Mesodermal cell (in vitro differentiated cells): ENCODE data around the gene AKR1A1.

Source experiments
- H3K27ac ChIP-seq: 2 replicates; pipeline ENCODE4 v1.7.0; 2013; ENCODE audit warnings: mild to moderate bottlenecking, low read depth, low read length, moderate library complexity; ENCODE audit not compliant: severe bottlenecking
- H3K36me3 ChIP-seq: 2 replicates; pipeline ENCODE4 v1.7.1; 2013; ENCODE audit warnings: mild to moderate bottlenecking, low read length, moderate library complexity; ENCODE audit not compliant: control insufficient read depth, insufficient read depth
- H3K4me1 ChIP-seq: one replicate; pipeline ENCODE4 v1.7.1; 2013; ENCODE audit warnings: mild to moderate bottlenecking, low read length; ENCODE audit not compliant: insufficient read depth, control insufficient read depth, poor library complexity, severe bottlenecking
- H3K4me3 ChIP-seq: 2 replicates; pipeline ENCODE4 v1.7.0; 2013; ENCODE audit warnings: low read length, control low read depth, mild to moderate bottlenecking; ENCODE audit not compliant: insufficient read depth, poor library complexity, severe bottlenecking; ENCODE audit errors: extremely low read depth
- H3K9me3 ChIP-seq: 2 replicates; pipeline ENCODE4 v1.7.1; 2013; ENCODE audit warnings: mild to moderate bottlenecking, low read length, moderate library complexity; ENCODE audit not compliant: control insufficient read depth
- WGBS, 2 experiments: methylation state at CpG; one replicate each; pipeline ENCODE4 v1.1.5; 2013; ENCODE audit warnings: missing lambda C conversion rate in 2 of 2; ENCODE audit not compliant: insufficient coverage in 2 of 2; 5-methylcytosine and 5-hydroxymethylcytosine counted together

The AKR1A1 gene

DNA sequence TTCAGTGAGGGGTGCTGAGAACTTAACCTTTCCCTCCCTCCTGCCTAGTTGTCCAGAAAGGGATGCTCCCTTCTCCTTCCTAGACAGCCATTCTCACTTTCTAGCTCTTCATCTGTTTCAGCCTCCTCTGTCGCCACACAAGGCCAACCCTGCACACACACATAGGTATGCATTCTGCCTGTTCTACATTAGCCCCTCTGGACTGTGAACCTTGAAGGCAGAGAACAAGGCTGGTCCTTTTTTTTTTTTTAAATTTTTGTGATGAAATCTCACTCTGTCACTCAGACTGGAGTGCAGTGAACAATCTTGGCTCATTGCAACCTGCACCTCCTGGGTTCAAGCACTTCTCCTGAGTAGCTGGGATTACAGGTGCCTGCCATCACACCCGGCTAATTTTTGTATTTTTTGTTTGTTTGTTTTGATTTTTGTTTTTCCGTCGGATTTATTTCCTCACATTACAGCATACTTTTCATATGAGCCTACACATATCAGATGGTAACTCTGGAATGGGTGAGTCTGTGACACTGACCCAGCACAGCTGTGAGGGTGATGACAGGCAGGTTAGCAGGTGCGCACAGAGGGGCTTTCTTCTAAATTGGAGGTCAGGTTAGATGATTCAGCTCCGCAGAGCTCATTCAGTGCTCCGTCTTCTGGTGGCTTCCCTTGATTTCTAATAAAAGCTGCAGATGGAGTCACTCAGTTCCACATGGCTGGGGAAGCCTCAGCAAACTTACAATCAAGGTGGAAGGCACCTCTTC is 4.9 kb upstream of the AKR1A1 start:
- no peaks in the 10 kb centered on the region for H3K36me3 ChIP-seq
- 92 to 100% methylated on average over 4 of the region's 7 CpGs for WGBS, 2 experiments
- no peaks in the 10 kb centered on the region for H3K4me1 ChIP-seq
- no peak overlapping the region for H3K4me3 ChIP-seq
- no peak overlapping the region for H3K27ac ChIP-seq
- no peaks in the 10 kb centered on the region for H3K9me3 ChIP-seq

GRCh38 chr1:45551684-45552083 is 1.1 kb downstream of the AKR1A1 start:
- 0 to 40% methylated on average over 1 to 2 of the region's 3 CpGs for WGBS, 2 experiments
- H3K36me3 ChIP-seq = peaks cover 42% of the 10 kb centered on the region
- H3K9me3 ChIP-seq = no peaks in the 10 kb centered on the region
- peaks cover 5% of the 10 kb centered on the region for H3K4me1 ChIP-seq
- H3K4me3 ChIP-seq = peak overlapping the region; percentile 68
- H3K27ac ChIP-seq = no peak overlapping the region

DNA sequence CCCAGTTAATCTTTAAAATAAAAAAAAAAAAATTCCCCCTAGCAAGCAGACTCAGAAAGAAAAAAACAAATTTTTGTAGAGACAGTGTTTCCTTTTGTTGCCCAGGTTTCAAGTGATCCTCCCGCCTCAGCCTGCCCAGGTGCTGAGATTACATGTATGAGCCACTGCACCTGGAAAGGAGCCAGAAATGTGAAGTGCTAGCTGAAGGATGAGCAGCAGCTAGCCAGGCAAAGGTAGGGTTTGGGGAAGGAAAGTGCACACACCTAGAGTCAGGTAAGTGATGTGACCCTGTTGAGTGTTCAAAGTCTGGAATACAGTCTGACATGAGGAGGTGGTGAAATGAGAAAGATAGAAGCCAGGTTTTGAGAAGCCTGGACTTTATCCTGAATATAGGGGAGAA is 1.7 kb downstream of the AKR1A1 start:
- peaks cover 5% of the 10 kb centered on the region for H3K4me1 ChIP-seq
- WGBS, 2 experiments = 91 to 100% methylated on average over 1 of the region's 1 CpG
- H3K36me3 ChIP-seq = peaks cover 43% of the 10 kb centered on the region
- H3K27ac ChIP-seq = no peak overlapping the region
- H3K4me3 ChIP-seq = no peak overlapping the region
- no peaks in the 10 kb centered on the region for H3K9me3 ChIP-seq

GRCh38 chr1:45554198-45554597 is 3.6 kb downstream of the AKR1A1 start:
- Histone ChIP-seq H3K4me1 (peaks cover 5% of the 10 kb centered on the region), H3K9me3 (no peaks in the 10 kb centered on the region), H3K36me3 (peaks cover 57% of the 10 kb centered on the region), H3K4me3 (no peak overlapping the region), H3K27ac (no peak overlapping the region)
- 88 to 98% methylated on average over 3 to 5 of the region's 6 CpGs for WGBS, 2 experiments

DNA sequence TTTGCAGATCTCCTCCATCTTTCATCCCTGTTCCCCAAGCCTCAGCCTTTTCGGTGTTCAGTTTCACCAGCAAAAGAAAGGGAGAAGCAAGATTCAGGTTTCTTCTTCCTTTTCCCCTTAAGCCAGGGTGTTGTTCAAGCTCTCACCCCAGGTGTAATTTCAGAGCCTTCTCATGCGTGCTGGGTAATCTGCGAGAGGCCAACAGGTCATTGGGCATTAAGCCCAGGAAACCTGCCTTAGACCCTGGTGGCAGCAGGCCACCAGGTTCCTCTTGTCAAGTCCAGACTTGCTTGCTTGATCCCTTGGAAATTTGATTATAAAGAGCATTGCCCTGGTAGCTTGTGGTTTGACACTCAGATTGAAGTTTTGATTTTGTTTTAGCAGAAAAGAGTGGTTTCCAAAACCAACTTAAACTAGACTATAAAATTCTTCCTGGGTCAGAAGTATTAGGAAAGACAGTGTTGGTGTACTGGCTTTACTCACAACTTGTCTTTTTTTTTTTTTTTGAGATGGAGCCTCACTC is 6.9 kb downstream of the AKR1A1 start:
- no peak overlapping the region for H3K27ac ChIP-seq
- H3K36me3 ChIP-seq = peaks cover 76% of the 10 kb centered on the region
- WGBS, 2 experiments = 92 to 94% methylated on average over 3 of the region's 3 CpGs
- no peak overlapping the region for H3K4me3 ChIP-seq
- peaks cover 5% of the 10 kb centered on the region for H3K4me1 ChIP-seq
- no peaks in the 10 kb centered on the region for H3K9me3 ChIP-seq

DNA sequence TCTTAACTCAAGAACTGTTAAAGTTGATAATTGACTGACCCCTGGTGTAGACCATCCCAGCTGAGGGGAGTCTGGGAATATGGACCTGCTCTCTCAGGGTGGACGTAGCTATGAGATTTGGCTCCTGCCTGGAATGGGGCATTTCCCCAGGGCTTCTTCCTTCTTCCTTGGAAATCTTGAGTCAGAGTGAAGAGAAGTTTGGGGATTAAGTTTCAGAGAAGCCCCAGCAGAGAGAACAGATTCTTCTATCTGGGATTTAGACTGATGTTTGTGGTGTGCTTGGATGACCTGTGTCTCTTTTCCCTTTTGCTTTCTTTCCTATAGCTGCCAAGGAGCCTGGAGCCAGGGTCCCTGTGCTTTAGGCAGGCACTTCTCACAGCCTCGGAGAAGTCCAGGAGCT is 13.2 kb downstream of the AKR1A1 start:
- H3K36me3 ChIP-seq = peaks cover 79% of the 10 kb centered on the region
- 100% methylated on average over 2 of the region's 2 CpGs for WGBS, 2 experiments
- H3K27ac ChIP-seq = no peak overlapping the region
- peaks cover 5% of the 10 kb centered on the region for H3K4me1 ChIP-seq
- H3K9me3 ChIP-seq = no peaks in the 10 kb centered on the region
- no peak overlapping the region for H3K4me3 ChIP-seq

DNA sequence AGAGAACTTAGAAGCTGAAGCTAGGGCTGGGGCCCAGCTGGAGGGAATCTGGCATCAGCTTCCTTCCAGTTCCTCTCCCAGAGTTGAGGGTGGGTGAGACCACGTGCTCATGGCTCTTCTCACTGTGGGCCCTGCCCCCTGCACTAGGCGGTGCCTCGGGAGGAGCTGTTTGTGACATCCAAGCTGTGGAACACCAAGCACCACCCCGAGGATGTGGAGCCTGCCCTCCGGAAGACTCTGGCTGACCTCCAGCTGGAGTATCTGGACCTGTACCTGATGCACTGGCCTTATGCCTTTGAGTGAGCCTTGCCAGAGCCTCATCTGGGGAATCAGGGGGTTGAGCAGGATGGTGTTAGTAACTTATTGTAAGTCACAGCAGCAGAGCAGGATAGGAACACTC is 16.1 kb downstream of the AKR1A1 start:
- no peaks in the 10 kb centered on the region for H3K9me3 ChIP-seq
- no peak overlapping the region for H3K4me3 ChIP-seq
- H3K36me3 ChIP-seq = peaks cover 78% of the 10 kb centered on the region
- H3K4me1 ChIP-seq = no peaks in the 10 kb centered on the region
- WGBS, 2 experiments = 85 to 90% methylated on average over 5 of the region's 5 CpGs
- no peak overlapping the region for H3K27ac ChIP-seq

DNA sequence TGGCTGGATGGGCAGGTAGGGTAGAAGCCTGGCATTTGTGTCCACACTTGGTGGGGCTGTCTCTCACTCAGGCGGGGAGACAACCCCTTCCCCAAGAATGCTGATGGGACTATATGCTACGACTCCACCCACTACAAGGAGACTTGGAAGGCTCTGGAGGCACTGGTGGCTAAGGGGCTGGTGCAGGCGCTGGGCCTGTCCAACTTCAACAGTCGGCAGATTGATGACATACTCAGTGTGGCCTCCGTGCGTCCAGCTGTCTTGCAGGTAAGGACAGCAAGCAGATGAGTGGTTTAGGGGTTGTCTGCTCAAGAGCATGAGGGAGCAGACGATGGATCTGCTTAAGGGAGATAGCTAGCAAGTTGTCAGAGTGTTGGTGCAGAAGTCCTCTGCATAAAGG is 17.3 kb downstream of the AKR1A1 start:
- no peak overlapping the region for H3K27ac ChIP-seq
- peaks cover 66% of the 10 kb centered on the region for H3K36me3 ChIP-seq
- 90 to 93% methylated on average over 5 to 7 of the region's 7 CpGs for WGBS, 2 experiments
- no peaks in the 10 kb centered on the region for H3K4me1 ChIP-seq
- no peaks in the 10 kb centered on the region for H3K9me3 ChIP-seq
- no peak overlapping the region for H3K4me3 ChIP-seq

- H3K27ac ChIP-seq = no peak overlapping the region
- 90 to 95% methylated on average over 4 of the region's 4 CpGs for WGBS, 2 experiments
- H3K36me3 ChIP-seq = peaks cover 61% of the 10 kb centered on the region
- no peaks in the 10 kb centered on the region for H3K4me1 ChIP-seq
- H3K9me3 ChIP-seq = no peaks in the 10 kb centered on the region
- H3K4me3 ChIP-seq = no peak overlapping the region
These were observed 17.8 kb downstream of the AKR1A1 start for GRCh38 chr1:45568421-45568820.

DNA sequence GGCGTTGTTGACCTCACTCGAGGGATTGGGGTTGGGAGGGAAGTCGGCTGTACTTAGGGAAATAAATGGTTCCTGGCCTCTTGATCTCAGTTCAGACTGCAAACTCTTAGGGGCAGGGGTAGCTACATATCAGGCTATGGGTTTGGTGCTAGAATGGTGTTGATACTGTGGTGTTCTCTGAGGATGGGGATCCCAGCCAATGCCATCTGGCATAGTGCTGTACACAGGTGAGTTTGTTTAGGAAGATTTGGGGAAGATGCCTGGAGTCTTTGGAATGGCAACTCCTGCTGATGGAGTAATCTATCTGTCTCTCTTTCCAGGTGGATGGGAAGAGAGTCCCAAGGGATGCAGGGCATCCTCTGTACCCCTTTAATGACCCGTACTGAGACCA is 18.9 kb downstream of the AKR1A1 start:
- Histone ChIP-seq H3K4me1 (no peaks in the 10 kb centered on the region), H3K27ac (no peak overlapping the region), H3K4me3 (no peak overlapping the region), H3K9me3 (no peaks in the 10 kb centered on the region), H3K36me3 (peaks cover 51% of the 10 kb centered on the region)
- 98 to 100% methylated on average over 3 of the region's 4 CpGs for WGBS, 2 experiments

DNA sequence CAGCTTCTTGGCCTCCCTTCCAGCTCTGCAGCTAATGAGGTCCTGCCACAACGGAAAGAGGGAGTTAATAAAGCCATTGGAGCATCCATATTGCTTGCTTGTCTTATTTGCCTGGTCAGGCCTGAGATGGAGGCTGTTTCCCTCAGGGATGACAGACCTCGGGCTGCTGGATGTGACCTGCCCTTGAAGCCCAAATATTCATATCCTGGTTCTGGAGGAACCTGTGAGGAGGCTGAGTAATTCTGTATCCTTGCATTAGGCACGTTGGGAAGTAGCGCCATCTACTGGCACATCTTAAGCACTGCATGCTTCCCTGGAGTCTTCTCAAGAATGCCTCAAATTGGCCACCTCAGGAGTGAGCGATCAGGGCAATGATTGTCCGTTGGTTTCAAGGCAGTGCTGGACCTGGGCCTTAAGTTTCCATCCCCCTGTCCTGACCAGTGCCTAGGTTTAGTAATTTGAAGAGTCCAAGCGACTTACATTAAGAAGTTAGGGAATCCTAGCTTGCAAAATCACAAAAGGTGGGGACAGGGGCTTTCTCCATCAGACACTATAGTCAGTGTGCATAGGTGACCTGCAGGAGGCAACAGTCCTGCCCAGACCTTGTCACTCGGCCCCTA is 19.4 kb downstream of the AKR1A1 start:
- 33 to 39% methylated on average over 7 of the region's 8 CpGs for WGBS, 2 experiments
- peaks cover 50% of the 10 kb centered on the region for H3K36me3 ChIP-seq
- no peak overlapping the region for H3K4me3 ChIP-seq
- no peak overlapping the region for H3K27ac ChIP-seq
- H3K4me1 ChIP-seq = no peaks in the 10 kb centered on the region
- no peaks in the 10 kb centered on the region for H3K9me3 ChIP-seq
